ENCODE data around the gene BMPR1B. TPM values are rescaled to one million over a fixed set of nuclear protein-coding genes. Genes with fewer than 3 reads are reported as not detected.

The BMPR1B gene
- total and polyA plus RNA-seq, 4 donors = 0.27 to 0.70 (median 0.48) TPM

DNA sequence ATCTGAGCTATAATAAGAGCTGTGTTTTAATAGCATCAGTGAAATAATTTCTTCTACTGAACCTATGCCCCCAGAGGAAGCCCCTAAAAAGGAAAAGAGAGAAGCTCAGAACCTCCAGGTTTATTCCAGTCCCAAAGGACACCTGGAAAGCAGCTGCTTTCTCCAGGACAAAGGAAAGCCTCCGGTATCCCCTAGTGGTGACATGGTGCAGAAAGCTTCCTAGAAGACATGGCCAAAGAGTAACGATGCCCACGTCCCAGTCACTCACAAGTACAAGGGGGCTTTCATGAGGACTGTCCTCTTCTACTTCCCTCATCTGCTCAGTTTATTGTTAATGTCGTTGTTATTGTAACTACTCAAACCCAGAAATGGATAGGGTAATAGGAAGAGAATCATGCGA is 447.1 kb downstream of the BMPR1B start:
- Histone ChIP-seq H3K36me3 (ENCODE audit: control insufficient read depth in 4 of 4, insufficient read depth in 3 of 4, low read depth in 1 of 4, low read length in 3 of 4) (no peaks in the 10 kb centered on the region), H3K4me3 (ENCODE audit: low read depth in 1 of 3, low read length in 3 of 3) (no peak overlapping the region), H3K27ac (ENCODE audit: low read depth in 1 of 2, low read length in 2 of 2) (no peak overlapping the region), H3K27me3 (ENCODE audit: control insufficient read depth in 4 of 4, insufficient read depth in 4 of 4, low read length in 3 of 4) (peaks cover 0 to 3% (median 0%) of the 10 kb centered on the region in 4 donors), H3K9ac (ENCODE audit: low read depth in 1 of 2, low read length in 2 of 2) (no peak overlapping the region), H3K9me3 (ENCODE audit: control insufficient read depth in 4 of 4, low read length in 3 of 4) (no peaks in the 10 kb centered on the region), H3K4me1 (ENCODE audit: control insufficient read depth in 4 of 4, insufficient read depth in 4 of 4, low read length in 3 of 4) (no peaks in the 10 kb centered on the region)
- TF ChIP-seq FOXA1 (IDR thresholded peaks at IDR 0.05) (no peak), ATF3 (IDR thresholded peaks at IDR 0.05) (no peak), FOXA2 (IDR thresholded peaks at IDR 0.05) (no peak), SP1 (IDR thresholded peaks at IDR 0.05) (no peak), RAD21 (IDR thresholded peaks at IDR 0.05) (no peak), HNF4G (IDR thresholded peaks at IDR 0.05) (no peak), MAX (IDR thresholded peaks at IDR 0.05) (no peak), CTCF (IDR thresholded peaks at IDR 0.05; ENCODE audit: low read depth, low read length, missing input control) (no peak), HNF4A (conservative IDR thresholded peaks at IDR 0.05) (no peak), NR2F2 (IDR thresholded peaks at IDR 0.05) (no peak), RXRA (IDR thresholded peaks at IDR 0.05) (no peak), JUND (IDR thresholded peaks at IDR 0.05) (no peak), TAF1 (conservative IDR thresholded peaks at IDR 0.05) (no peak), GABPA (IDR thresholded peaks at IDR 0.05 in 1 of 2, conservative IDR thresholded peaks at IDR 0.05 in 1 of 2) (no peak), ZBTB33 (IDR thresholded peaks at IDR 0.05) (no peak), YY1 (IDR thresholded peaks at IDR 0.05) (no peak), EGR1 (IDR thresholded peaks at IDR 0.05; ENCODE audit: low read depth in 2 of 2) (no peak)
- TF ChIP-seq, protein P1, sequence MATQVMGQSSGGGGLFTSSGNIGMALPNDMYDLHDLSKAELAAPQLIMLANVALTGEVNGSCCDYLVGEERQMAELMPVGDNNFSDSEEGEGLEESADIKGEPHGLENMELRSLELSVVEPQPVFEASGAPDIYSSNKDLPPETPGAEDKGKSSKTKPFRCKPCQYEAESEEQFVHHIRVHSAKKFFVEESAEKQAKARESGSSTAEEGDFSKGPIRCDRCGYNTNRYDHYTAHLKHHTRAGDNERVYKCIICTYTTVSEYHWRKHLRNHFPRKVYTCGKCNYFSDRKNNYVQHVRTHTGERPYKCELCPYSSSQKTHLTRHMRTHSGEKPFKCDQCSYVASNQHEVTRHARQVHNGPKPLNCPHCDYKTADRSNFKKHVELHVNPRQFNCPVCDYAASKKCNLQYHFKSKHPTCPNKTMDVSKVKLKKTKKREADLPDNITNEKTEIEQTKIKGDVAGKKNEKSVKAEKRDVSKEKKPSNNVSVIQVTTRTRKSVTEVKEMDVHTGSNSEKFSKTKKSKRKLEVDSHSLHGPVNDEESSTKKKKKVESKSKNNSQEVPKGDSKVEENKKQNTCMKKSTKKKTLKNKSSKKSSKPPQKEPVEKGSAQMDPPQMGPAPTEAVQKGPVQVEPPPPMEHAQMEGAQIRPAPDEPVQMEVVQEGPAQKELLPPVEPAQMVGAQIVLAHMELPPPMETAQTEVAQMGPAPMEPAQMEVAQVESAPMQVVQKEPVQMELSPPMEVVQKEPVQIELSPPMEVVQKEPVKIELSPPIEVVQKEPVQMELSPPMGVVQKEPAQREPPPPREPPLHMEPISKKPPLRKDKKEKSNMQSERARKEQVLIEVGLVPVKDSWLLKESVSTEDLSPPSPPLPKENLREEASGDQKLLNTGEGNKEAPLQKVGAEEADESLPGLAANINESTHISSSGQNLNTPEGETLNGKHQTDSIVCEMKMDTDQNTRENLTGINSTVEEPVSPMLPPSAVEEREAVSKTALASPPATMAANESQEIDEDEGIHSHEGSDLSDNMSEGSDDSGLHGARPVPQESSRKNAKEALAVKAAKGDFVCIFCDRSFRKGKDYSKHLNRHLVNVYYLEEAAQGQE (IDR thresholded peaks at IDR 0.05) = no peak
- DNase-seq (ENCODE audit: low spot score) = no peak
- WGBS = 45% methylated on average over 5 of the region's 5 CpGs

Data from liver (tissue), 9 donors.